ENCODE results near the gene GARRE1. TPM values are rescaled to one million over a fixed set of nuclear protein-coding genes. Genes with fewer than 3 reads are reported as not detected.

The GARRE1 gene
- total RNA-seq, 1 experiment from 2014 or later, result 16.9 TPM

GRCh38 chr19:34237939-34238338 lies 16.4 kb upstream of the GARRE1 start:
- H4K20me1 ChIP-seq (ENCODE audit: insufficient read depth), result no peaks in the 10 kb centered on the region
- no peak overlapping the region for H2AFZ ChIP-seq (ENCODE audit: low read depth, low read length, poor library complexity, severe bottlenecking)
- TF ChIP-seq ZNF274 (IDR thresholded peaks at IDR 0.05; ENCODE audit: low read depth, low read length), result no peak
- no peak for TF ChIP-seq FOSL1 (IDR thresholded peaks at IDR 0.05; ENCODE audit: low read depth)
- TF ChIP-seq POLR2AphosphoS5 (IDR thresholded peaks at IDR 0.05; ENCODE audit: low read depth, low read length), result no peak
- no peak for TF ChIP-seq RAD21 (IDR thresholded peaks at IDR 0.05; ENCODE audit: low read depth)
- TF ChIP-seq CBX3 (IDR thresholded peaks at IDR 0.05; ENCODE audit: low read depth), result no peak
- TF ChIP-seq JUND (IDR thresholded peaks at IDR 0.05), result no peak
- no peak for TF ChIP-seq MAX (IDR thresholded peaks at IDR 0.05)
- no peak for TF ChIP-seq ATF3 (IDR thresholded peaks at IDR 0.05)
- no peak for TF ChIP-seq SIN3A (IDR thresholded peaks at IDR 0.05; ENCODE audit: low read depth)
- no peak for TF ChIP-seq CEBPB (IDR thresholded peaks at IDR 0.05; ENCODE audit: low read depth)
- TF ChIP-seq EZH2phosphoT487 (IDR thresholded peaks at IDR 0.05; ENCODE audit: borderline replicate concordance), result no peak
- no peak for TF ChIP-seq ZFX (IDR thresholded peaks at IDR 0.05)
- TF ChIP-seq EZH2 (IDR thresholded peaks at IDR 0.05), result no peak
- no peak for TF ChIP-seq SRF (IDR thresholded peaks at IDR 0.05; ENCODE audit: low read depth)
- no peak overlapping the region for H3K4me3 ChIP-seq (replicated peaks in 1 of 2; ENCODE audit: low read depth in 1 of 2, low read length in 2 of 2)
- H3K36me3 ChIP-seq (ENCODE audit: control insufficient read depth in 1 of 2, insufficient read depth in 2 of 2, low read length in 2 of 2), result no peaks in the 10 kb centered on the region
- no peaks in the 10 kb centered on the region for H3K79me2 ChIP-seq (ENCODE audit: insufficient read depth, low read length)
- no TSS peak for BruUV-seq (replicated peaks)
- CTCF ChIA-PET, result no interaction called here
- no peaks in the 10 kb centered on the region for H3K27me3 ChIP-seq (ENCODE audit: insufficient read depth, low read length)
- DNase-seq (ENCODE audit: low read depth, low spot score) (no peak), ATAC-seq (no peak)
- intact Hi-C loops (cut with micrococcal nuclease), result no loop called here
- no peak overlapping the region for H3K27ac ChIP-seq (ENCODE audit: low read depth, low read length)
- RAD21 ChIA-PET (ENCODE audit: low non-redundant PET in 1 of 2, low total read pairs in 2 of 2, uncharacterized antibody in 2 of 2, unreplicated experiment in 2 of 2), result no interaction called here
- no peak overlapping the region for H3K9ac ChIP-seq (ENCODE audit: low read length)
- POLR2A ChIA-PET, result no interaction called here
- no peaks in the 10 kb centered on the region for H3K9me3 ChIP-seq (ENCODE audit: control insufficient read depth in 1 of 2, insufficient read depth in 1 of 2, low read depth in 1 of 2, low read length in 2 of 2)
- H3K4me1 ChIP-seq (ENCODE audit: control insufficient read depth in 1 of 2, insufficient read depth in 2 of 2, low read length in 2 of 2), result peaks cover 5 to 10% of the 10 kb centered on the region in 2 experiments
- H3K4me2 ChIP-seq (ENCODE audit: low read length), result no peak overlapping the region
- no peaks in the 10 kb centered on the region for H3K9me2 ChIP-seq (ENCODE audit: insufficient read depth)
